HepG2 (cell line): Measurements from ENCODE around the gene INTS1. TPM values are rescaled to one million over a fixed set of nuclear protein-coding genes. Genes with fewer than 3 reads are reported as not detected.

Source experiments
- ARID5B ChIP-seq: IDR thresholded peaks from 2 replicates; pipeline ENCODE4 v1.4.0; 2020; ENCODE audit warnings: mild to moderate bottlenecking, missing genetic modification reagents
- FOXO4 ChIP-seq: sonication (generic); formaldehyde crosslinking; conservative IDR thresholded peaks from 2 replicates; pipeline ENCODE4 v1.8.1; 2023; ENCODE audit warnings: missing genetic modification reagents
- FOXP1 ChIP-seq, 2 experiments: fragments of 450-650 bp in 1 of 2; IDR thresholded peaks; 2 replicates each; pipeline ENCODE4 v1.6.1; 2017 to 2018; ENCODE audit warnings: antibody characterized with exemption in 1 of 2
- GMEB1 ChIP-seq: sonication (generic); formaldehyde crosslinking; IDR thresholded peaks from 2 replicates; pipeline ENCODE4 v1.5.1; 2020; ENCODE audit warnings: missing genetic modification reagents, mild to moderate bottlenecking, borderline replicate concordance
- KLF16 ChIP-seq, 2 experiments: sonication (generic) in 1 of 2; formaldehyde crosslinking in 1 of 2; IDR thresholded peaks; 2 replicates each; pipeline versions ENCODE4 v1.6.1 to v1.8.0; 2016 to 2023; ENCODE audit warnings: missing genetic modification reagents in 2 of 2, missing compliant biosample characterization in 1 of 2
- KLF6 ChIP-seq: IDR thresholded peaks from 2 replicates; pipeline ENCODE4 v1.8.0; 2016; ENCODE audit warnings: missing biosample characterization, missing genetic modification reagents
- NFE2L2 ChIP-seq: fragments of 150-350 bp; IDR thresholded peaks from 2 replicates; pipeline ENCODE4 v1.6.1; 2014; ENCODE audit warnings: low read length
- SIX1 ChIP-seq: sonication (generic); formaldehyde crosslinking; IDR thresholded peaks from 2 replicates; pipeline ENCODE4 v1.4.0; 2020; ENCODE audit warnings: missing genetic modification reagents, borderline replicate concordance
- SMAD9 ChIP-seq: sonication (generic); formaldehyde crosslinking; IDR thresholded peaks from 2 replicates; pipeline ENCODE4 v1.5.1; 2020; ENCODE audit warnings: mild to moderate bottlenecking, missing genetic modification reagents
- SOX5 ChIP-seq: IDR thresholded peaks from 2 replicates; pipeline ENCODE4 v1.6.1; 2016; ENCODE audit warnings: borderline replicate concordance
- SP4 ChIP-seq: sonication (generic); formaldehyde crosslinking; IDR thresholded peaks from 2 replicates; pipeline ENCODE4 v1.8.1; 2023; ENCODE audit warnings: mild to moderate bottlenecking, missing genetic modification reagents
- TAF15 ChIP-seq: fragments of 200-400 bp; formaldehyde crosslinking; IDR thresholded peaks from one replicate; pipeline ENCODE4 v1.6.1; 2018; ENCODE audit warnings: mild to moderate bottlenecking, low read depth, low read length; ENCODE audit not compliant: poor library complexity, severe bottlenecking
- XBP1 ChIP-seq: sonication (generic); formaldehyde crosslinking; IDR thresholded peaks from 2 replicates; pipeline ENCODE4 v1.5.0; 2020; ENCODE audit warnings: missing genetic modification reagents
- ZBTB25 ChIP-seq: IDR thresholded peaks from 2 replicates; pipeline ENCODE4 v1.6.1; 2018; ENCODE audit warnings: missing genetic modification reagents
- ZNF263 ChIP-seq: sonication (generic); formaldehyde crosslinking; IDR thresholded peaks from 2 replicates; pipeline ENCODE4 v1.4.0; 2020; ENCODE audit warnings: missing genetic modification reagents
- ZNF580 ChIP-seq: IDR thresholded peaks from 2 replicates; pipeline ENCODE4 v1.6.1; 2016; ENCODE audit warnings: low read depth, borderline replicate concordance
- ZNF652 ChIP-seq: IDR thresholded peaks from 2 replicates; pipeline ENCODE4 v1.6.1; 2016; ENCODE audit warnings: low read depth, borderline replicate concordance
- ZNF660 ChIP-seq: sonication (generic); formaldehyde crosslinking; IDR thresholded peaks from 2 replicates; pipeline ENCODE4 v1.5.1; 2020; ENCODE audit warnings: mild to moderate bottlenecking, low read depth, missing genetic modification reagents, borderline replicate concordance
- ZNF883 ChIP-seq: sonication (generic); formaldehyde crosslinking; IDR thresholded peaks from 2 replicates; pipeline ENCODE4 v1.5.1; 2020; ENCODE audit warnings: mild to moderate bottlenecking, missing genetic modification reagents; ENCODE audit errors: not compliant biosample characterization
- polyA plus RNA-seq, 8 experiments: library from polyadenylated mRNA; depleted of rRNA in 3 of 8; stranded (reverse) in 7 of 8; unstranded in 1 of 8; fragments of >200 nt; fragmentation: Illumina TruSeq in 4 of 8; extraction: Trizol in 4 of 8; gene quantifications; 2 replicates each; pipeline versions ENCODE4 v1.2.1 to v1.2.3, GENCODE V29; 2011 to 2016; ENCODE audit warnings: low read depth in 4 of 8, missing spikeins in 1 of 8, mixed read lengths in 1 of 8; ENCODE audit not compliant: insufficient read depth in 1 of 8
- total RNA-seq, 5 experiments: library from RNA; depleted of rRNA; stranded (reverse); fragments of >200 nt; fragmentation: Illumina TruSeq; extraction: Trizol; gene quantifications; 2 replicates each; pipeline ENCODE4 v1.2.3, GENCODE V29; 2016; ENCODE audit warnings: low read depth in 1 of 5

Gene INTS1
- total and polyA plus RNA-seq, 2 of the 13 experiments (the other 11 are each of a cell fraction or from before 2014, with no cell fraction given): 13.7 to 29.0 TPM

GRCh38 chr7:1503816-1504775 lies at the start of gene INTS1 (continued):
- TF ChIP-seq ARID5B (CRISPR knock-in tag) (peak; percentile 67), FOXP1 (IDR thresholded peaks at IDR 0.05) (no peak), FOXP1 (CRISPR knock-in tag; IDR thresholded peaks at IDR 0.05) (no peak; the same call in 1 of the 2 replicates), KLF6 (CRISPR knock-in tag) (no peak; the same call in 1 of the 2 replicates), NFE2L2 (no peak), ZNF883 (CRISPR knock-in tag) (peak; percentile 89), XBP1 (CRISPR knock-in tag) (no peak), ZNF580 (CRISPR knock-in tag) (peak; percentile 85; the same call in 1 of the 2 replicates), KLF16 (CRISPR knock-in tag; IDR thresholded peaks at IDR 0.05) (peak in 1 of 2 experiments; percentile 95; a peak in 2 of 4 replicates), SP4 (CRISPR knock-in tag) (peak; percentile 93), SOX5 (CRISPR knock-in tag) (peak; percentile 35; the same call in 1 of the 2 replicates), SMAD9 (CRISPR knock-in tag) (no peak), ZNF652 (CRISPR knock-in tag) (no peak), ZNF263 (CRISPR knock-in tag) (peak; percentile 81), FOXO4 (CRISPR knock-in tag) (no peak), SIX1 (CRISPR knock-in tag) (peak; percentile 70; the same call in 1 of the 2 replicates), ZBTB25 (CRISPR knock-in tag) (peak; percentile 96), TAF15 (peak; percentile 40), GMEB1 (peak; percentile 84), ZNF660 (no peak)
